IPS-20b (cell line): ENCODE results near the gene PIGH.

Experiments used
- H3K27ac ChIP-seq: one replicate; pipeline ENCODE4 v1.5.1; 2013; ENCODE audit warnings: low read length
- H3K27me3 ChIP-seq: 2 replicates; pipeline ENCODE4 v1.6.1; 2013; ENCODE audit warnings: mild to moderate bottlenecking, low read length, inconsistent platforms; ENCODE audit not compliant: insufficient read depth
- H3K36me3 ChIP-seq: 2 replicates; pipeline ENCODE4 v1.6.1; 2013; ENCODE audit warnings: low read depth, mild to moderate bottlenecking, inconsistent platforms, low read length, moderate library complexity; ENCODE audit not compliant: insufficient read depth
- H3K4me1 ChIP-seq: 2 replicates; pipeline ENCODE4 v1.6.1; 2013; ENCODE audit warnings: mild to moderate bottlenecking, control low read depth, inconsistent platforms, low read length, moderate library complexity; ENCODE audit not compliant: insufficient read depth
- H3K4me3 ChIP-seq: 2 replicates; pipeline ENCODE4 v1.5.1; 2013; ENCODE audit warnings: mild to moderate bottlenecking, low read length, inconsistent platforms
- H3K9ac ChIP-seq: 2 replicates; pipeline ENCODE4 v1.6.1; 2013; ENCODE audit warnings: low read depth, mild to moderate bottlenecking, inconsistent platforms, low read length, moderate library complexity
- H3K9me3 ChIP-seq: 2 replicates; pipeline ENCODE4 v1.6.1; 2013; ENCODE audit warnings: mild to moderate bottlenecking, low read depth, low read length, inconsistent platforms; ENCODE audit not compliant: insufficient read depth

PIGH gene

DNA sequence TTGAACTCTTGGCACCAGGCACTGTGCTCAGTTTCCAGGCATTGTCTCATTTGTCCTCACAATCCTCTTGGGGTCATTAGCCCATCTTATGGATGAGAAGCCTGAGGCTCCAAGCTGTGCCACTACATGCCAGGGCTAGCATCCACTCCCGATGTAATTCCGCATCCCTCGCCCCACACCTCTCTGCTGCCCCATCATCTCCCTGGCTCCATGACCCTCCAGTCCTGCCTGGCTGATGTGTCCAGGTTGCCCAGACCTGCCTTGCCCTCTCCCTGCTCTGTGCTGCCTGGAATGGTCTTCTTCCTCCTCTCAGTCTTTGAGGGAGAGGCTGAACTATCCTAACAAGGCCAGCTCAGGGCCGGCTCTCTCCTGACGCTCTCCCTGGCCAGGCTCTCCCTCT lies 27.5 kb downstream of the PIGH start:
- no peaks in the 10 kb centered on the region; the same call in 1 of the 2 replicates for H3K4me1 ChIP-seq
- no peak overlapping the region for H3K9ac ChIP-seq
- H3K9me3 ChIP-seq = no peaks in the 10 kb centered on the region
- H3K36me3 ChIP-seq = peaks cover 21% of the 10 kb centered on the region
- no peaks in the 10 kb centered on the region for H3K27me3 ChIP-seq
- no peak overlapping the region for H3K4me3 ChIP-seq
- H3K27ac ChIP-seq = no peak overlapping the region

DNA sequence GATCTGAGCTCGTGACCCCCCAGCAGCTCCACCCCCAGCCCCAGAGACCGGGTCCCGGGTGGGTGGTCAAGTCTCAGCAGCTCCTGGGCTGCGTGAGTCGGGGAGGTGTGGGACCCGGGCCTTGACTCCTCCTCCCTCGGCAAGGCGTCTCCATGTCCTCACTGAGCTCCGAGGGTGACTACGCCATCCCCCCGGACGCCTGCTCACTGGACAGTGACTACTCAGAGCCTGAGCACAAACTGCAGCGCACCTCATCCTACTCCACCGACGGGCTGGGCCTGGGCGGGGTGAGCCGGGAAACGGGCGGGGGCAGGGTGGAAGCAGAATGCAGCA lies 28.1 kb downstream of the PIGH start:
- Histone ChIP-seq H3K4me3 (no peak overlapping the region), H3K4me1 (no peaks in the 10 kb centered on the region; the same call in 1 of the 2 replicates), H3K9ac (no peak overlapping the region), H3K36me3 (peaks cover 18% of the 10 kb centered on the region), H3K27me3 (no peaks in the 10 kb centered on the region), H3K9me3 (no peaks in the 10 kb centered on the region), H3K27ac (no peak overlapping the region)

DNA sequence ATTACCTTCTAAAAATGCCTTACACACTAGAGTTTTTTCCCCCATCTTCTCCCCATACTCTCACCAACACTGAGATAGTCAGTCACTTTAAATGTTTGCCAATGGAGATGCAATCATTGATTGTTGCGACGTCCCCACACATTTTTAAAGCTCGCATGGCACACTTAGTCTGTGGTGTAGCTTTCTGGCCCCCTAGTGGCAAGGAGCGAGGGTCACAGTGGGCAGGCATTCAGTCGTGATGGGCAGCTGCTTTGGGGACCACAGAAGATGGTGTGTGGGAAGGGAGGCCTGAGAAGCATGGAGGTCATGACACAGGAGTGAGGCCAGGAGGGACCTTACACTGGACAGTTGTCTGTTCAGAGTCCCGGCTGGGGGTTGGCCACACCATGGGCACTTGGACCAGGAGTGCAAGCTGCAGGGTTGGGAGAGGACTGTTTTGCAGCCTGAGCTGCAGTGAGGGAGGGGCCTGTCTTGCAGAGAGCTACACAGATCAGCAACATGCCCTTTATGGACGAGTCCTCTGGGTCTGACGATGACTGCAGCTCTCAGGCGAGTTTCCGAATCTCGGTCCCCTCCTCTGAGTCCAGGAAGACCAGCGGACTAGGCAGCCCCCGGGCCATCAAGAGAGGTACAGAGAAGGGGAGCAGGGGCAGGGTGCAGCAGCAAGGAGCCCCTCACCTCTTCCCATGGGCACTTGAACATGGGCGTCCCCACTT lies 28.6 kb downstream of the PIGH start:
- Histone ChIP-seq H3K27ac (no peak overlapping the region), H3K36me3 (peaks cover 13% of the 10 kb centered on the region), H3K4me3 (no peak overlapping the region), H3K4me1 (no peaks in the 10 kb centered on the region; the same call in 1 of the 2 replicates), H3K9me3 (no peaks in the 10 kb centered on the region), H3K27me3 (no peaks in the 10 kb centered on the region), H3K9ac (no peak overlapping the region)

DNA sequence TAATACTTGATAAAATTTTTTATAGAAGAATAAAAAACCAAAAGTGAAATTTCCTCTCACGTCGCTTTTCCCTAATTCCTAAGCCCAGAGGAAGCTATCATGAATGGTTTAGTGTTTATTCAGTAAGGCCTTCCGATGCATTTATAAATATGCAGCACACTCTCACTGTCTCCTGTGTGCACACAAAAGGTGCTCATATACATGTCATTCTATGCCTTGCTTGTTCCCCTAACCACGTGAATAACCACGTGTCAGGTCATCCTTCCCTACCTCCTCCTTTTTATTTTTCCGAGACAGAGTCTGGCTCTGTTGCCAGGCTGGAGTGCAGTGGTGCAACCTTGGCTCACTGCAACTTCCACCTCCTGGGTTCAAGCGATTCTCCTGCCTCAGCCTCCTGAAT lies 29.6 kb downstream of the PIGH start:
- Histone ChIP-seq H3K9me3 (no peaks in the 10 kb centered on the region), H3K9ac (no peak overlapping the region)

DNA sequence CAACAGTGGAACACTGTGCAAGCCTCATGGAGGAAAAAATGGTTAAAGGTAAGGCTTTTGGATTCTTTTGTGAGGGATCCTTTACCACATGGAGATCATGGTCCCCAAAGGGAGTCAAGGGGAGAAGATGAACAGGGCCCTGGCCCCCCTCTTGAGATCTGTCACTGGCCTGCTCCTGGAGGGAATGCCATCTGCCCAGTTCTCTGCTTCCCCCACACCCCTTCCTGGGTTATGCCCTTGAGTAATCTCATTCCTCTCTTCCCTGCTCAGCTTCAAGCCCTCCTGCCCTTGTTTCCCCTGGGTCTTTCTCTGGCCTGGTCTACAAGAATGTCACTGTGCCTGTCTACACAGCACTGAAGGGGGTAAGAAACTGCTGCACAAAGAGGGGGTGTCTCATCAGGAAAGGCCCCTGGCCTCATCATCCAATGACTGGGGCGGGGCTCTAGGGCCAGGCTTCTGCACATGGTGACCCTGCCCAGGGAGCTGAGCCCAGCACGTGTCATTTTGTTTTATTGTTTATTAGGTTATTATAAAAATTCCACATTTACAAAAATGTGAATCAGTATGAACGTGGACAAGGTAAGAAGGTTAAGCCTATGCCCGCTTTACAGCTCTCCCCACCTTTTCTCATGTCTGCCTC lies 30.3 kb downstream of the PIGH start:
- Histone ChIP-seq H3K9ac (no peak overlapping the region), H3K27ac (no peak overlapping the region), H3K4me3 (no peak overlapping the region), H3K4me1 (no peaks in the 10 kb centered on the region; the same call in 1 of the 2 replicates), H3K27me3 (no peaks in the 10 kb centered on the region), H3K9me3 (no peaks in the 10 kb centered on the region), H3K36me3 (no peaks in the 10 kb centered on the region)

More for the DNA sequence above, 29.6 kb downstream of the PIGH start:
- Histone ChIP-seq H3K27me3 (no peaks in the 10 kb centered on the region), H3K27ac (no peak overlapping the region), H3K4me1 (no peaks in the 10 kb centered on the region; the same call in 1 of the 2 replicates), H3K36me3 (peaks cover 4% of the 10 kb centered on the region), H3K4me3 (no peak overlapping the region)

DNA sequence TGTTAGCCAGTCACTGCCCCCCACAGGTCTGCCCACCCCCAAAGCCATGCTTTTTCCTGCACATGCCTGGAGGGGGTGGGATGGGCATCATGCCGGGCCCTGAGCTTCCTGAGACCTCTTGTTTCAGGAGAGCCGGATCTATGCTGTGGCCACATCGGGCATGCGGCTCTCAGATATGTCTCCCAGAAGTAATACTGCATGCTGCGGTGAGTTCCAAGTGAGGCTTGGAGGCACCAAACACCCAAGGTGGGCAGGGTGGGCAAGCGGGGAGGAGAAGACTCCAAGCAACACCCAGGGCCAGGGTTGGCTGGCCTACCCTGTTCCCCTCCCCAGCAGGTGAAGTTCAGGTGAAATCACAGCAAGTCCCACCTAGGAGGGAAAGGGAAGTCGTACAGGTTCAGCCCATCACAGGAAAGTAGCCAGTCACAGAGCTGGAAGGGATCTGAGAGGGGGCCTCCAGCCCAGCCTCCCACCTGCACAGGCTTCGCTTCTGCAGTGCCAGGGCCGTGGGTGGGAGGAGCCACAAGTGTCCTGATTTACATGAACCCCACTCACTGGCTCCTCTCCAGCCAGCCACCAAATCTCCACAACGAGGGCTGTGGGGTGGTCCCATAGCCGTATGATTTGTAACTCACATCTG lies 30.9 kb downstream of the PIGH start:
- Histone ChIP-seq H3K4me1 (no peaks in the 10 kb centered on the region; the same call in 1 of the 2 replicates), H3K9ac (no peak overlapping the region), H3K27me3 (no peaks in the 10 kb centered on the region), H3K4me3 (no peak overlapping the region), H3K36me3 (0 out of 2 replicates have a peak, but pooled peaks cover 2% of the 10 kb centered on the region), H3K9me3 (no peaks in the 10 kb centered on the region), H3K27ac (no peak overlapping the region)

DNA sequence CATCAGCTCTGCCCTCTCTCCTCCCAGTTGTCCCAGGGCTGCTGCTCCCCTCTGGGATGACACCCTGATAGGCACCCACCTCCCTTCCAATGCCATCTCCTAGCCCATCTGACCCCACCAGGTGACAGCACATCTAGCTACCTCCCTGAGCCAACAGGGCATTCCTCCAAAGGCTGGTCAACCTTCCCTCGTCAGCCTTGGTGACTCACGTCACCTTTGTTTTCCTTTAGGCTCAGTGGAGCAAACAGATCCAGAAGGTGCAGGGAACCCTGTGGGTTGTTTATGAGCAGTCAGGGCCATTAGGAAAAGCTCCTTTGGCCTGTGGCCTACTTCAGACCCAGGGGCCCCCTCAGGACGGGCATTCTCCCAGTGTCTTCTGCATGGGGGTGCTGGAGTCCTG lies 32.4 kb downstream of the PIGH start:
- Histone ChIP-seq H3K9ac (no peak overlapping the region), H3K36me3 (peaks cover 9% of the 10 kb centered on the region; the same call in 1 of the 2 replicates), H3K27ac (no peak overlapping the region), H3K4me1 (no peaks in the 10 kb centered on the region; the same call in 1 of the 2 replicates), H3K4me3 (no peak overlapping the region), H3K9me3 (no peaks in the 10 kb centered on the region), H3K27me3 (no peaks in the 10 kb centered on the region)

DNA sequence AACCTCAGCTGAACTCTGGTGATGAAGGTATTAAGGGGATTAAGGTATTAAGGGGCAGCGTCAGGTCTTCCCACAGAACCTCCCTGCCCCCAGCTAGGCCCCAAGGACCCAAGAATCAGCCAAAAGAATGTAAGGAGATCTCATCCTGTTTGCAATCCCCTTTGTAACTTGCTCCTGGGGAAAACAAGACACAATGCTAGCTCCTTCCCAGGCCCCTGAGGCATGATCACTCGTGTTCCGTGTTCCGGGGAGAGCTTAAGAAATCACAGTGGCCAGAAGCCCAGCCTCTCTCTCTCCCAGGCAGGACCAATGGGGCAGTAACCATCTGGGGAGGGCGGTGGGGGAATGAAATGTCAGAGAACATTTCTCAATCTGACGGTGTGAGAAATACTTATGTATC lies 33.2 kb downstream of the PIGH start:
- Histone ChIP-seq H3K4me3 (no peak overlapping the region), H3K27ac (no peak overlapping the region), H3K27me3 (no peaks in the 10 kb centered on the region), H3K36me3 (peaks cover 15% of the 10 kb centered on the region; the same call in 1 of the 2 replicates), H3K9ac (no peak overlapping the region), H3K4me1 (no peaks in the 10 kb centered on the region; the same call in 1 of the 2 replicates), H3K9me3 (no peaks in the 10 kb centered on the region)

DNA sequence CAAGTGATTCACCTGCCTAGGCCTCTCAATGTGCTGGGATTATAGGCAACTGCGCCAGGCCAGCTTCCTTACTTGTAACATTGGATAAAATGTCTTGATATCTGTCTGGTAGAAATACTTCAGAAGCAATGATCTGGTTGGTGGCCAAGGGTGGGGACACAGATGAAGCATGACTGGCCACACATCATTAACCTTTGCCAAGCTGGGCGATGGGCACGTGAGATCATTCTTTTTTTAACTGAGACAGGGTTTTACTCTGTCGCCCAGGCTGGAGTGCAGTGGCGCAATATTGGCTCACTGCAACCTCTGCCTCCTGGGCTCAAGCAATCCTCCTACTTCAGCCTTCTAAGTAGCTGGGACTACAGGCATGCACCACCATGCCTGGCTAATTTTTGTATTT lies 35.8 kb downstream of the PIGH start:
- Histone ChIP-seq H3K27ac (no peak overlapping the region), H3K27me3 (no peaks in the 10 kb centered on the region), H3K9me3 (no peaks in the 10 kb centered on the region), H3K4me1 (no peaks in the 10 kb centered on the region; the same call in 1 of the 2 replicates), H3K36me3 (peaks cover 18% of the 10 kb centered on the region; the same call in 1 of the 2 replicates), H3K9ac (no peak overlapping the region), H3K4me3 (no peak overlapping the region)

DNA sequence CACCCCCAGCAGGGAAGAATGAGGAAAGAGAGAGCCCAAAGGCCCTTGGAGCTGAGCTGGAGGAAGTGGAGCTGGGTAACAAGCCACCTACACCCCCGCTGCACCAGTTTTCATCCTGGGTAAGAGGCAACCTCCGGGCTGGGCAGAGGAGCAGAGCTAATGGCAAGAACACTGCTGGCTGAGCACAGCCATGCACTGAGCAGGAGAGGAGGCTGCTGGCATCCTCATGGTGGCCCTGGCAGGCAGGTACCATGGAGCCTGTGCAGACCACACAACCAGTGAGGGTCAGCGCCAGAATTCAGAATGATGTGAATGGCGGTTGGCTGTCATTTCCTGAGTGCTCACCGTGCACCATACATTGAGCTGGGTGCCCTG lies 37.3 kb downstream of the PIGH start:
- H3K4me1 ChIP-seq = no peaks in the 10 kb centered on the region
- no peak overlapping the region for H3K4me3 ChIP-seq
- H3K27ac ChIP-seq = no peak overlapping the region
- H3K9me3 ChIP-seq = no peaks in the 10 kb centered on the region
- no peak overlapping the region for H3K9ac ChIP-seq
- no peaks in the 10 kb centered on the region for H3K27me3 ChIP-seq
- H3K36me3 ChIP-seq = peaks cover 28% of the 10 kb centered on the region; the same call in 1 of the 2 replicates

DNA sequence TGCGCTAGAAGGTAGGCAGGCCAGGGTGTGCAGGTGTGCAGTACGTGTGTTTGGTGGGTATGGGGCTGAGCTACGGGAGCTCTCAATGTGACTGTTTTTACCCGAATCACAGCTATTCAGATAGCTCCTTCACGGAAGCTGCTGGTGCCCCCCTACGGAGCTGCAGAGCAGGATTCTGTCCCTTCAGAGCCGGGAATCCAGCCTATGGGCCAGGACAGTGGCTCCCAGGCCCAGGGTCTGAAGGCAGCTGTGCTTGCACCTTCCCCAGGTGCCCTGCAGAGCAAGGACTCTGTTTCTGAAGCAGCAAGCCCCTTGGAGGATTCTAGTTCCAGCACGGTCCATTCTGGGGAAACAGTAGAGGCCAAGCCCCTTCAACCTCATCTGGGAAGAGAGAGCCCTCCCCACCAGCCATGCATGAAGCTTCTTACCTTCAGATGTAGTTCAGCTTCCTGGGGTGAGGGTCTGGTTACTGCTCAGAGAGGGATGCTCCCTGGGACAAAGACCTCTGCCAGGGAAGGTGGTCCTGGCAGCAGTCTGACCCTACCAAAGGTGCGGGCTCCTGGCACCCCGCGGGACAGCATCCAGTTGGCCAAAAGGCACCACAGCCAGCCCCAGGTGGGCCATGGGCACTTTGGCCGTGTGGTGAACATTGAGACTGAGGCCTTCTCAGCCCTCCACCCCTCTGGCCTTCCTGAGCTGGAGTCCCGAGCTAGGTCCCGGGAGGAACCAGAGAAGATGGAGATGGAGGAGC lies 37.9 kb downstream of the PIGH start:
- Histone ChIP-seq H3K36me3 (peaks cover 30% of the 10 kb centered on the region; the same call in 1 of the 2 replicates), H3K27me3 (no peaks in the 10 kb centered on the region), H3K4me1 (no peaks in the 10 kb centered on the region), H3K9ac (no peak overlapping the region), H3K9me3 (no peaks in the 10 kb centered on the region), H3K4me3 (no peak overlapping the region), H3K27ac (no peak overlapping the region)
